Mesenchymal stem cell (in vitro differentiated cells and primary cell): ENCODE results near the gene JPH3.

ENCODE experiments used
- DNase-seq: peaks from one replicate; pipeline ENCODE4 v3.0.0-alpha.2; 2013
- H2AFZ ChIP-seq: one replicate; pipeline ENCODE4 v1.6.1; 2013; ENCODE audit warnings: low read depth, mild to moderate bottlenecking, control low read depth, inconsistent platforms, low read length, moderate library complexity
- H2AK5ac ChIP-seq: 2 replicates; pipeline ENCODE4 v1.6.1; 2013; ENCODE audit warnings: low read length, moderate library complexity, mild to moderate bottlenecking, inconsistent platforms; ENCODE audit not compliant: severe bottlenecking
- H2BK120ac ChIP-seq: one replicate; pipeline ENCODE4 v1.6.1; 2013; ENCODE audit warnings: low read depth, mild to moderate bottlenecking, inconsistent platforms, low read length, moderate library complexity
- H2BK12ac ChIP-seq, 2 experiments: one replicate each; pipeline ENCODE4 v1.6.1; 2013; ENCODE audit warnings: inconsistent platforms in 2 of 2, low read length in 2 of 2, mild to moderate bottlenecking in 2 of 2, moderate library complexity in 2 of 2, control low read depth in 1 of 2
- H2BK15ac ChIP-seq: one replicate; pipeline ENCODE4 v1.6.1; 2013; ENCODE audit warnings: mild to moderate bottlenecking, low read depth, inconsistent platforms; ENCODE audit not compliant: poor library complexity, severe bottlenecking
- H2BK5ac ChIP-seq: 2 replicates; pipeline ENCODE4 v1.6.1; 2013; ENCODE audit warnings: low read depth, mild to moderate bottlenecking, low read length, control low read depth, inconsistent platforms; ENCODE audit not compliant: poor library complexity, severe bottlenecking
- H3K14ac ChIP-seq, 2 experiments: one replicate each; pipeline ENCODE4 v1.6.1; 2013; ENCODE audit warnings: inconsistent platforms in 2 of 2, low read length in 2 of 2, control low read depth in 1 of 2, mild to moderate bottlenecking in 1 of 2, moderate library complexity in 1 of 2
- H3K18ac ChIP-seq, 2 experiments: one replicate each; pipeline ENCODE4 v1.6.1; 2013; ENCODE audit warnings: inconsistent platforms in 2 of 2, low read length in 2 of 2, control low read depth in 1 of 2, low read depth in 1 of 2, mild to moderate bottlenecking in 1 of 2
- H3K23ac ChIP-seq, 2 experiments: one replicate each; pipeline ENCODE4 v1.6.1; 2013; ENCODE audit warnings: inconsistent platforms in 2 of 2, low read length in 2 of 2, mild to moderate bottlenecking in 2 of 2, moderate library complexity in 2 of 2, control low read depth in 1 of 2
- H3K27ac ChIP-seq: 2 replicates; pipeline ENCODE4 v1.5.1; 2013; ENCODE audit warnings: mild to moderate bottlenecking, moderate library complexity, low read length, control low read depth, inconsistent platforms; ENCODE audit not compliant: poor library complexity, severe bottlenecking
- H3K27me3 ChIP-seq, 2 experiments: 2 replicates each; pipeline versions ENCODE4 v1.6.1 to v1.7.0; 2013; ENCODE audit warnings: low read length in 2 of 2, mild to moderate bottlenecking in 2 of 2, moderate library complexity in 2 of 2, control low read depth in 1 of 2, inconsistent platforms in 1 of 2; ENCODE audit not compliant: control insufficient read depth in 1 of 2, insufficient read depth in 1 of 2
- H3K36me3 ChIP-seq, 2 experiments: 2 replicates each; pipeline versions ENCODE4 v1.6.1 to v1.7.0; 2013; ENCODE audit warnings: low read length in 2 of 2, control low read depth in 1 of 2, inconsistent platforms in 1 of 2, low read depth in 1 of 2, mild to moderate bottlenecking in 1 of 2; ENCODE audit not compliant: insufficient read depth in 2 of 2, control insufficient read depth in 1 of 2
- H3K4ac ChIP-seq, 2 experiments: one replicate each; pipeline ENCODE4 v1.6.1; 2013; ENCODE audit warnings: inconsistent platforms in 2 of 2, low read length in 2 of 2, mild to moderate bottlenecking in 2 of 2, moderate library complexity in 2 of 2, control low read depth in 1 of 2, low read depth in 1 of 2
- H3K4me1 ChIP-seq: 2 replicates; pipeline ENCODE4 v1.6.1; 2013; ENCODE audit warnings: low read depth, low read length, control low read depth; ENCODE audit not compliant: control insufficient read depth, insufficient read depth
- H3K4me2 ChIP-seq: 2 replicates; pipeline ENCODE4 v1.6.1; 2013; ENCODE audit warnings: low read length, mild to moderate bottlenecking, inconsistent platforms; ENCODE audit not compliant: poor library complexity, severe bottlenecking
- H3K4me3 ChIP-seq, 2 experiments: 2 replicates each; pipeline versions ENCODE4 v1.5.1 to v1.7.0; 2013; ENCODE audit warnings: low read length in 2 of 2, mild to moderate bottlenecking in 2 of 2, control low read depth in 1 of 2, low read depth in 1 of 2; ENCODE audit not compliant: insufficient read depth in 1 of 2
- H3K79me1 ChIP-seq: replicated peaks from 2 replicates; pipeline ENCODE4 v1.6.1; 2013; ENCODE audit warnings: mild to moderate bottlenecking, control low read depth, low read length, inconsistent platforms; ENCODE audit not compliant: poor library complexity, severe bottlenecking
- H3K9ac ChIP-seq: 2 replicates; pipeline ENCODE4 v1.7.0; 2013; ENCODE audit warnings: mild to moderate bottlenecking, low read length, moderate library complexity
- H3K9me3 ChIP-seq: 2 replicates; pipeline ENCODE4 v1.7.0; 2013; ENCODE audit warnings: mild to moderate bottlenecking, low read length; ENCODE audit not compliant: control insufficient read depth
- H4K8ac ChIP-seq: one replicate; pipeline ENCODE4 v1.6.1; 2013; ENCODE audit warnings: inconsistent platforms, mild to moderate bottlenecking, low read length, moderate library complexity
- H4K91ac ChIP-seq: one replicate; pipeline ENCODE4 v1.6.1; 2013; ENCODE audit warnings: mild to moderate bottlenecking, low read length, inconsistent platforms
- WGBS: methylation state at CpG from one replicate; pipeline ENCODE4 v1.1.7; 2013; ENCODE audit warnings: mixed read lengths; 5-methylcytosine and 5-hydroxymethylcytosine counted together

JPH3 gene

GRCh38 chr16:87698676-87699199 lies 96.4 kb downstream of the JPH3 start:
- H2AK5ac ChIP-seq: no peak overlapping the region
- no peak overlapping the region for H2BK15ac ChIP-seq
- WGBS: 95% methylated on average over 20 of the region's 20 CpGs

GRCh38 chr16:87700406-87701077 lies 98.2 kb downstream of the JPH3 start:
- Histone ChIP-seq H2BK12ac (no peak overlapping the region), H3K27me3 (no peaks in the 10 kb centered on the region), H4K8ac (no peak overlapping the region), H3K36me3 (peaks cover 18 to 78% of the 10 kb centered on the region in 2 experiments), H3K9me3 (no peaks in the 10 kb centered on the region), H2AFZ (no peak overlapping the region), H4K91ac (no peak overlapping the region), H3K18ac (no peak overlapping the region), H3K9ac (no peak overlapping the region), H2BK5ac (no peak overlapping the region), H3K27ac (no peak overlapping the region), H2AK5ac (no peak overlapping the region), H3K79me1 (peaks cover 13% of the 10 kb centered on the region), H3K4ac (no peak overlapping the region), H3K4me3 (no peak overlapping the region), H3K14ac (no peak overlapping the region), H3K4me2 (no peak overlapping the region), H3K4me1 (no peaks in the 10 kb centered on the region), H2BK15ac (no peak overlapping the region), H2BK120ac (no peak overlapping the region), H3K23ac (no peak overlapping the region)
- no peak for DNase-seq
- WGBS: 96% methylated on average over 19 of the region's 19 CpGs

More at GRCh38 chr16:87698676-87699199, 96.4 kb downstream of the JPH3 start:
- H3K4me1 ChIP-seq: no peaks in the 10 kb centered on the region
- H2AFZ ChIP-seq: no peak overlapping the region
- H3K4ac ChIP-seq: no peak overlapping the region
- H3K27ac ChIP-seq: no peak overlapping the region
- H4K91ac ChIP-seq: no peak overlapping the region
- no peak overlapping the region for H3K23ac ChIP-seq
- H3K27me3 ChIP-seq: no peaks in the 10 kb centered on the region
- H2BK12ac ChIP-seq: no peak overlapping the region
- H3K9ac ChIP-seq: no peak overlapping the region
- H3K9me3 ChIP-seq: no peaks in the 10 kb centered on the region
- peaks cover 5% of the 10 kb centered on the region for H3K79me1 ChIP-seq
- H2BK5ac ChIP-seq: no peak overlapping the region
- peaks cover 18 to 86% of the 10 kb centered on the region in 2 experiments for H3K36me3 ChIP-seq
- no peak overlapping the region for H4K8ac ChIP-seq
- no peak overlapping the region for H3K18ac ChIP-seq
- DNase-seq: no peak
- H2BK120ac ChIP-seq: no peak overlapping the region
- H3K14ac ChIP-seq: no peak overlapping the region
- H3K4me3 ChIP-seq: no peak overlapping the region
- H3K4me2 ChIP-seq: no peak overlapping the region

DNA sequence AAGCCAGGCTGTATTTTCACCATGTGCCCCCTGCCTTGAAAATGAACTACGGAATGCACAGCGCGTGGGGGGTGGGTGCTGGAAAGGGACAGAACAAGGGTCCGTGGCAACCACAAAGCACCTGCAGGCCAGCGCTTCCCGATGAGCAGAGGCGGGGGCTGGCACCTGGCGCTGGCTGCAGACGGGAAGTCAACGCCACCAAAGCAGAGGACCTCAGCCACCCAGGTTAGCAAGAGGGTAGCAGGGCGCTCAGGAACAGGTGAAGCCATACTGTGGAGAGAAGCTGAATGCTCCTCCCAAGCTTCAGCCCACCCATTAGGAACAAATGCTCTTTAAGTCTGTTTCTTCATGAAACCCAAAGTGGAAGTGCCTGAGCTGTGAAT lies 98.8 kb downstream of the JPH3 start:
- peaks cover 13% of the 10 kb centered on the region for H3K79me1 ChIP-seq
- no peak overlapping the region for H2BK12ac ChIP-seq
- no peak overlapping the region for H3K27ac ChIP-seq
- no peak overlapping the region for H4K8ac ChIP-seq
- no peaks in the 10 kb centered on the region for H3K27me3 ChIP-seq
- no peak overlapping the region for H3K4me2 ChIP-seq
- no peak overlapping the region for H3K14ac ChIP-seq
- H2BK120ac ChIP-seq: no peak overlapping the region
- no peak overlapping the region for H3K23ac ChIP-seq
- no peak overlapping the region for H2BK15ac ChIP-seq
- H2AK5ac ChIP-seq: no peak overlapping the region
- H3K9ac ChIP-seq: no peak overlapping the region
- H4K91ac ChIP-seq: no peak overlapping the region
- H3K4ac ChIP-seq: no peak overlapping the region
- no peak overlapping the region for H3K18ac ChIP-seq
- H2AFZ ChIP-seq: no peak overlapping the region
- H3K36me3 ChIP-seq: peaks cover 14 to 76% of the 10 kb centered on the region in 2 experiments
- H2BK5ac ChIP-seq: no peak overlapping the region
- H3K4me1 ChIP-seq: peaks cover 4% of the 10 kb centered on the region
- no peak overlapping the region for H3K4me3 ChIP-seq
- no peak for DNase-seq
- WGBS: 98% methylated on average over 11 of the region's 11 CpGs
- H3K9me3 ChIP-seq: no peaks in the 10 kb centered on the region

- no peak overlapping the region for H3K18ac ChIP-seq
- no peak overlapping the region for H2BK12ac ChIP-seq
- H3K27ac ChIP-seq: no peak overlapping the region
- no peak overlapping the region for H2BK5ac ChIP-seq
- peaks cover 11 to 76% of the 10 kb centered on the region in 2 experiments for H3K36me3 ChIP-seq
- H3K9me3 ChIP-seq: no peaks in the 10 kb centered on the region
- peaks cover 13% of the 10 kb centered on the region for H3K79me1 ChIP-seq
- no peak overlapping the region for H2BK120ac ChIP-seq
- DNase-seq: no peak
- peaks cover 6% of the 10 kb centered on the region for H3K4me1 ChIP-seq
- H2AK5ac ChIP-seq: no peak overlapping the region
- no peak overlapping the region for H2BK15ac ChIP-seq
- no peak overlapping the region for H3K9ac ChIP-seq
- no peak overlapping the region for H3K23ac ChIP-seq
- H4K8ac ChIP-seq: no peak overlapping the region
- no peak overlapping the region for H3K14ac ChIP-seq
- no peak overlapping the region for H3K4me2 ChIP-seq
- 94% methylated on average over 23 of the region's 23 CpGs for WGBS
- H3K4ac ChIP-seq: no peak overlapping the region
- no peak overlapping the region for H4K91ac ChIP-seq
- no peak overlapping the region for H2AFZ ChIP-seq
- no peak overlapping the region for H3K4me3 ChIP-seq
- H3K27me3 ChIP-seq: no peaks in the 10 kb centered on the region
Measured at GRCh38 chr16:87701505-87701921, 99.2 kb downstream of the JPH3 start.
